Glutamatergic neuron (in vitro differentiated cells): Measurements from ENCODE around the gene LILRA6. TPM values are rescaled to one million over a fixed set of nuclear protein-coding genes. Genes with fewer than 3 reads are reported as not detected.
"Not testable (repeated sequence)": the region's sequence is repeated elsewhere in the genome, so short reads cannot be mapped to it uniquely, and the experiment has no call there.

Experiments
- DNase-seq: peaks from one replicate; pipeline ENCODE4 v3.0.0; 2022
- H3K27ac Mint-ChIP-seq: one replicate; pipeline ENCODE4 v1.8.0; 2020; ENCODE audit warnings: mild to moderate bottlenecking, mixed read lengths, inconsistent platforms; ENCODE audit not compliant: unreplicated experiment
- H3K27me3 Mint-ChIP-seq: one replicate; pipeline ENCODE4 v1.8.0; 2020; ENCODE audit warnings: mild to moderate bottlenecking, moderate library complexity, mixed read lengths, inconsistent platforms; ENCODE audit not compliant: unreplicated experiment
- H3K36me3 Mint-ChIP-seq: one replicate; pipeline ENCODE4 v1.8.0; 2020; ENCODE audit warnings: mild to moderate bottlenecking, mixed read lengths, inconsistent platforms; ENCODE audit not compliant: unreplicated experiment
- H3K4me1 Mint-ChIP-seq: one replicate; pipeline ENCODE4 v1.8.0; 2020; ENCODE audit warnings: mild to moderate bottlenecking, low read depth, mixed read lengths, inconsistent platforms; ENCODE audit not compliant: unreplicated experiment
- H3K4me3 Mint-ChIP-seq: one replicate; pipeline ENCODE4 v1.8.0; 2020; ENCODE audit warnings: mild to moderate bottlenecking, mixed read lengths, inconsistent platforms; ENCODE audit not compliant: unreplicated experiment
- H3K9me3 Mint-ChIP-seq: one replicate; pipeline ENCODE4 v1.8.0; 2020; ENCODE audit warnings: mild to moderate bottlenecking, moderate library complexity, mixed read lengths, inconsistent platforms; ENCODE audit not compliant: unreplicated experiment
- total RNA-seq: library from RNA; stranded (reverse); fragmentation: NEBNext Ultra II Directional; extraction: Animal tissue kit (Norgen Biotek cat#: 25700); gene quantifications from one replicate; pipeline ENCODE4 v1.2.1, GENCODE V29; 2021; ENCODE audit not compliant: unreplicated experiment
- TF ChIP-seq, protein P1 (sequence below): fragments of 200-600 bp; sonication (generic); IDR thresholded peaks from one replicate; pipeline ENCODE4 v1.5.0; 2021; ENCODE audit not compliant: partially characterized antibody, unreplicated experiment

LILRA6 gene
- total RNA-seq, 1 donor from 2014 or later, result not detected

DNA sequence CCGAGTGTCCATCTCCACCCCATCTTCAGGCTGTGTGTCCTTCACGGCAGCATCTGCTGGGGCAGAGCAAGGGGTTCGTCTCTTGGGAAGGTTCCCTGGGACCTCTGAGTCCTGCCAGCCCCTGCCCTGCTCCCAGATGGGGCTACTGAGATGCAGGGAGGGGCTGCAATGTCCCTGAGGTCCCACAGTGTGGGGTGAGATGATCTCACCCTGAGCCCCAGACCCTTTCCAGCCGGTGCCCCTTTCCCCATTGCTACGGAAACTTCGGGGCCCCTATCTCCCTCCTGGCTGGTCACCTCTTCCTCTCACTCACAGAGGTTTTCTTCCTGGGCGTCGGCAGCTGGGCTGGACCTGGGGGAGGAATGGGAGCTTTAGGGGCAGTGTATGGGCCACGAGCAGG lies 33.4 kb upstream of the LILRA6 start:
- no peak for DNase-seq
- H3K27ac Mint-ChIP-seq, result peak overlapping the region; percentile 22
- H3K9me3 Mint-ChIP-seq, result peaks cover 8% of the 10 kb centered on the region
- H3K4me3 Mint-ChIP-seq, result no peak overlapping the region
- TF ChIP-seq, protein P1, sequence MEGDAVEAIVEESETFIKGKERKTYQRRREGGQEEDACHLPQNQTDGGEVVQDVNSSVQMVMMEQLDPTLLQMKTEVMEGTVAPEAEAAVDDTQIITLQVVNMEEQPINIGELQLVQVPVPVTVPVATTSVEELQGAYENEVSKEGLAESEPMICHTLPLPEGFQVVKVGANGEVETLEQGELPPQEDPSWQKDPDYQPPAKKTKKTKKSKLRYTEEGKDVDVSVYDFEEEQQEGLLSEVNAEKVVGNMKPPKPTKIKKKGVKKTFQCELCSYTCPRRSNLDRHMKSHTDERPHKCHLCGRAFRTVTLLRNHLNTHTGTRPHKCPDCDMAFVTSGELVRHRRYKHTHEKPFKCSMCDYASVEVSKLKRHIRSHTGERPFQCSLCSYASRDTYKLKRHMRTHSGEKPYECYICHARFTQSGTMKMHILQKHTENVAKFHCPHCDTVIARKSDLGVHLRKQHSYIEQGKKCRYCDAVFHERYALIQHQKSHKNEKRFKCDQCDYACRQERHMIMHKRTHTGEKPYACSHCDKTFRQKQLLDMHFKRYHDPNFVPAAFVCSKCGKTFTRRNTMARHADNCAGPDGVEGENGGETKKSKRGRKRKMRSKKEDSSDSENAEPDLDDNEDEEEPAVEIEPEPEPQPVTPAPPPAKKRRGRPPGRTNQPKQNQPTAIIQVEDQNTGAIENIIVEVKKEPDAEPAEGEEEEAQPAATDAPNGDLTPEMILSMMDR, result no peak
- peaks cover 12% of the 10 kb centered on the region for H3K4me1 Mint-ChIP-seq
- no peaks in the 10 kb centered on the region for H3K27me3 Mint-ChIP-seq
- H3K36me3 Mint-ChIP-seq, result no peaks in the 10 kb centered on the region

- H3K27me3 Mint-ChIP-seq, result not testable (repeated sequence)
These were observed 31.9 kb upstream of the LILRA6 start for GRCh38 chr19:54274516-54274915.

DNA sequence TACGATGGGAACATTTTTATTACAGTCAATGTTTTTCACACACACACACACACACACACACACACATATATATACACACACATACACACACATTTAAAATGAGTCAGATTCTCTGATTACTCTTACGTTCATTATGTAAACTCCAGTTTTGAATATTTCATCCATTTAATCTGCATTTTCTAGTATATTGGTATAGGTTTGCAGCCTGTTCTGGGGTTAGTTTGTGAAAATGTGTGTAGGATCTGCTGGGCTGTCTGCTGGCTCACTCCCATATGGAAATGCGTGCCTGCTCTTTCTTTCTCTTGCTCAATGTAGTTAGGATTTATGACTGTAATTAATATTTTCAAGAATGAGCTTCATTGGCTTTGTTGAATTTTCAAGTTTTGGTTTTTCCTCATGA lies 31.2 kb upstream of the LILRA6 start:
- DNase-seq, result no peak
- H3K9me3 Mint-ChIP-seq, result peaks cover 8% of the 10 kb centered on the region
- H3K36me3 Mint-ChIP-seq, result no peaks in the 10 kb centered on the region
- peaks cover 12% of the 10 kb centered on the region for H3K4me1 Mint-ChIP-seq
- H3K27ac Mint-ChIP-seq, result peak overlapping the region; percentile 75
- TF ChIP-seq, protein P1, result no peak
- H3K4me3 Mint-ChIP-seq, result peak overlapping the region; percentile 16
- no peaks in the 10 kb centered on the region for H3K27me3 Mint-ChIP-seq

More at GRCh38 chr19:54274516-54274915, 31.9 kb upstream of the LILRA6 start:
- H3K27ac Mint-ChIP-seq, result peak overlapping the region; percentile 75
- not testable (repeated sequence) for H3K36me3 Mint-ChIP-seq, H3K9me3 Mint-ChIP-seq
- DNase-seq, result peak; percentile 55
- H3K4me1 Mint-ChIP-seq, result peaks cover 12% of the 10 kb centered on the region
- H3K4me3 Mint-ChIP-seq, result peak overlapping the region; percentile 16

DNA sequence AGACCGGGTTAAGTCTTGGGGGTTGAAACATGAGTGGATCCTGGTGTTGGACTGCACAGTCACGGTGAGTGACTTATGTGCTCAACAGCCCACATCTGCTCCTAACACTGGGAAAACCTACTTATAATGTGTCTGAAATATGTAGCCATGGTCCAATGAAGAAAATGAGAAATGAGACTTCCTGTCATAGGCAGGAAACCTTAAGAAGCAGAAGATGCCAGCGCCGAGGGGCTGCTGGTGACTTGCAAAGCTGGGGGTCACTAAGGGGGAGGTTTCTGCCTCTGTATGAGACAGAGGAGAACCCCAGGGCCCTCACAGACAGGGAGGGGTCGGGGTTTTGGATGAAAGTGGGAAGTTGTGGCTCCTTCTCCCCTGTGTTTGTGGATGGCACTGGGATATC lies 29.6 kb upstream of the LILRA6 start:
- H3K9me3 Mint-ChIP-seq, DNase-seq, H3K4me3 Mint-ChIP-seq, H3K36me3 Mint-ChIP-seq, H3K27me3 Mint-ChIP-seq, H3K27ac Mint-ChIP-seq: not testable (repeated sequence)
- peaks cover 11% of the 10 kb centered on the region for H3K4me1 Mint-ChIP-seq

- not testable (repeated sequence) for H3K36me3 Mint-ChIP-seq, H3K27me3 Mint-ChIP-seq, H3K27ac Mint-ChIP-seq, DNase-seq, H3K9me3 Mint-ChIP-seq, H3K4me3 Mint-ChIP-seq
- peaks cover 11% of the 10 kb centered on the region for H3K4me1 Mint-ChIP-seq
These were observed 29.0 kb upstream of the LILRA6 start for GRCh38 chr19:54271587-54271986.

GRCh38 chr19:54271106-54271505 lies 28.5 kb upstream of the LILRA6 start:
- no peaks in the 10 kb centered on the region for H3K27me3 Mint-ChIP-seq
- TF ChIP-seq, protein P1, result no peak
- H3K27ac Mint-ChIP-seq, result no peak overlapping the region
- H3K4me1 Mint-ChIP-seq, result peaks cover 11% of the 10 kb centered on the region
- no peak overlapping the region for H3K4me3 Mint-ChIP-seq
- no peak for DNase-seq
- no peaks in the 10 kb centered on the region for H3K36me3 Mint-ChIP-seq
- peaks cover 8% of the 10 kb centered on the region for H3K9me3 Mint-ChIP-seq

- DNase-seq, result no peak
- Mint-ChIP-seq H3K27ac (no peak overlapping the region), H3K4me3 (no peak overlapping the region), H3K9me3 (peaks cover 4% of the 10 kb centered on the region), H3K36me3 (no peaks in the 10 kb centered on the region), H3K27me3 (peaks cover 2% of the 10 kb centered on the region), H3K4me1 (peaks cover 4% of the 10 kb centered on the region)
- TF ChIP-seq, protein P1, result no peak
These were observed 26.3 kb upstream of the LILRA6 start for GRCh38 chr19:54268936-54269335.
